K562 (cell line): ENCODE results near the gene SPDL1. TPM values are rescaled to one million over a fixed set of nuclear protein-coding genes. Genes with fewer than 3 reads are reported as not detected.
A peak's percentile ranks its signal among the peaks of the same experiment; 100 is the strongest.

Experiments
- ATAC-seq: fragments of 200-7000 bp; cut with Tn5 transposase; 3 replicates; pipeline ENCODE4 v1.9.1; 2020; ENCODE audit warnings: moderate library complexity
- BruUV-seq: library from RNA; stranded (reverse); fragments of 400-500 nt; replicated peaks from 2 replicates; lab custom pipeline; 2021; lab: Mats Ljungman, UMichigan
- CTCF ChIA-PET: fragments of 300-600 bp; formaldehyde crosslinking; extraction: SDS; loops from one replicate; lab custom pipeline; 2021; ENCODE audit warnings: low intra/inter-chr PET ratio; lab: Yijun Ruan, JAX
- POLR2A ChIA-PET: fragments of 300-600, 350-650 bp; sonication (Branson Sonifier 250); formaldehyde crosslinking; extraction: SDS; loops from one replicate; lab custom pipeline; 2021; ENCODE audit warnings: antibody characterized with exemption, inconsistent platforms; lab: Yijun Ruan, JAX
- DNase-seq, 4 experiments: peaks; one replicate each; pipeline versions ENCODE4 v3.0.0 to v3.0.0-alpha.2; 2011 to 2018; ENCODE audit warnings: low spot score in 3 of 4, mixed read lengths in 3 of 4; ENCODE audit errors: extremely low read depth in 1 of 4
- FAIRE-seq: peaks from 2 replicates; lab custom pipeline; 2011; peaks lifted over from hg19 to GRCh38; lab: Jason Lieb, UNC
- H2AFZ ChIP-seq: 2 replicates; pipeline ENCODE4 v1.6.0; 2011; ENCODE audit warnings: low read depth, low read length, control low read depth, inconsistent platforms
- H3K27ac ChIP-seq: fragments of 200-600 bp; 3 replicates; pipeline ENCODE4 v1.8.0; 2011; ENCODE audit warnings: low read depth, mild to moderate bottlenecking, control low read depth, inconsistent platforms, low read length, moderate library complexity, mixed read lengths; ENCODE audit errors: extremely low read depth
- H3K27me3 ChIP-seq, 2 experiments: fragments of 300-600 bp in 1 of 2; 2 replicates in 1 of 2; 3 replicates in 1 of 2; pipeline versions ENCODE4 v1.6.0 to v1.8.0; 2011; ENCODE audit warnings: inconsistent platforms in 2 of 2, low read length in 2 of 2, mild to moderate bottlenecking in 1 of 2, mixed read lengths in 1 of 2, moderate library complexity in 1 of 2; ENCODE audit not compliant: control insufficient read depth in 2 of 2, insufficient read depth in 2 of 2
- H3K36me3 ChIP-seq: fragments of 300-600 bp; 3 replicates; pipeline ENCODE4 v1.8.0; 2011; ENCODE audit warnings: mild to moderate bottlenecking, low read length, inconsistent platforms; ENCODE audit not compliant: control insufficient read depth, insufficient read depth
- H3K4me1 ChIP-seq, 2 experiments: fragments of 200-600 bp in 1 of 2; replicated peaks in 1 of 2; 2 replicates in 1 of 2; 3 replicates in 1 of 2; pipeline versions ENCODE4 v1.5.1 to v1.8.0; 2011; ENCODE audit warnings: inconsistent platforms in 2 of 2, low read length in 2 of 2, mild to moderate bottlenecking in 1 of 2, mixed read lengths in 1 of 2, moderate library complexity in 1 of 2; ENCODE audit not compliant: control insufficient read depth in 2 of 2, insufficient read depth in 2 of 2
- H3K4me2 ChIP-seq: 2 replicates; pipeline ENCODE4 v1.6.1; 2011; ENCODE audit warnings: low read length, control low read depth, inconsistent platforms, mixed read lengths; ENCODE audit not compliant: insufficient read depth
- H3K4me3 ChIP-seq: fragments of 200-600 bp; sonication (generic), shearing (Covaris generic); 2 replicates; pipeline ENCODE4 v1.5.1; 2016; ENCODE audit warnings: control low read depth, inconsistent platforms
- H3K79me2 ChIP-seq: fragments of 200-600 bp; 3 replicates; pipeline ENCODE4 v1.8.0; 2011; ENCODE audit warnings: low read length, inconsistent platforms; ENCODE audit not compliant: control insufficient read depth, insufficient read depth
- H3K9ac ChIP-seq, 2 experiments: 2 replicates each; pipeline versions ENCODE4 v1.6.0 to v1.6.1; 2011; ENCODE audit warnings: low read depth in 2 of 2, low read length in 2 of 2, control low read depth in 1 of 2, inconsistent platforms in 1 of 2, mild to moderate bottlenecking in 1 of 2, mixed read lengths in 1 of 2; ENCODE audit not compliant: insufficient read depth in 1 of 2
- H3K9me1 ChIP-seq: one replicate; pipeline ENCODE4 v1.6.0; 2011; ENCODE audit warnings: inconsistent platforms, mild to moderate bottlenecking, low read length, moderate library complexity; ENCODE audit not compliant: control insufficient read depth, insufficient read depth
- H3K9me3 ChIP-seq: replicated peaks from 2 replicates; pipeline ENCODE4 v1.5.1; 2011; ENCODE audit warnings: low read depth, low read length, inconsistent platforms; ENCODE audit not compliant: control insufficient read depth, insufficient read depth
- H4K20me1 ChIP-seq: replicated peaks from 2 replicates; pipeline ENCODE4 v1.6.1; 2011; ENCODE audit warnings: low read length, inconsistent platforms, mixed read lengths; ENCODE audit not compliant: control insufficient read depth, insufficient read depth
- EHMT2 ChIP-seq: fragments of 450-650 bp; IDR thresholded peaks from 2 replicates; pipeline ENCODE4 v1.6.1; 2018; ENCODE audit warnings: antibody characterized with exemption
- REST ChIP-seq, 2 experiments: fragments of 450-650 bp; formaldehyde crosslinking in 1 of 2; IDR thresholded peaks; 2 replicates each; pipeline versions ENCODE4 v1.4.0 to v1.6.1; 2014 to 2020; ENCODE audit warnings: mild to moderate bottlenecking in 2 of 2, borderline replicate concordance in 1 of 2, low read depth in 1 of 2
- ZNF354B ChIP-seq: fragments of 250-450 bp; sonication (Bioruptor Pico); IDR thresholded peaks from 2 replicates; pipeline ENCODE4 v1.4.0; 2020
- WGBS: fragments of 100-300 bp; shearing (Covaris generic); methylation state at CpG from one replicate; pipeline ENCODE4 v1.1.6; 2016; ENCODE audit warnings: low coverage, mixed read lengths; ENCODE audit not compliant: insufficient coverage; ENCODE audit errors: missing lambda C conversion rate; 5-methylcytosine and 5-hydroxymethylcytosine counted together
- in situ Hi-C: fragments of 300-500 bp; cut with MboI; formaldehyde crosslinking; loops from 4 replicates; pipeline ENCODE4 v1.15.0; 2018; ENCODE audit warnings: inconsistent platforms, mixed read lengths
- intact Hi-C: fragments of 100-400 bp; cut with micrococcal nuclease; formaldehyde crosslinking; loops from 2 replicates; pipeline ENCODE4 v1.14.2; 2022
- polyA plus RNA-seq, 8 experiments: library from polyadenylated mRNA; depleted of rRNA in 4 of 8; stranded (reverse) in 5 of 8; unstranded in 3 of 8; fragments of >200 nt; fragmentation: Nextera tagmentation in 2 of 8; fragmentation: Illumina TruSeq in 1 of 8; extraction: Ambion mirVana in 2 of 8; extraction: Trizol in 1 of 8; gene quantifications; 2 replicates each; pipeline versions ENCODE4 v1.2.1 to v1.2.3, GENCODE V29; 2011 to 2014; ENCODE audit warnings: inconsistent platforms in 1 of 8, missing spikeins in 1 of 8
- total RNA-seq, 7 experiments: library from RNA; depleted of rRNA in 6 of 7; stranded (reverse); fragments of >200 nt in 6 of 7; fragmentation: Illumina TruSeq in 2 of 7; extraction: Trizol in 2 of 7; gene quantifications; 2 replicates each; pipeline versions ENCODE4 v1.2.1 to v1.2.3, GENCODE V29; 2011 to 2021; ENCODE audit warnings: low replicate concordance in 1 of 7

The SPDL1 gene
- total and polyA plus RNA-seq, 9 of the 15 experiments (the other 6 are each of a cell fraction or from before 2014, with no cell fraction given), result 32.4 to 59.6 (median 49.0) TPM

- no peak overlapping the region for H3K4me2 ChIP-seq
- no peaks in the 10 kb centered on the region; the same call in 2 of the 3 replicates for H3K79me2 ChIP-seq
Observed at GRCh38 chr5:169641253-169641652, 57.7 kb downstream of the SPDL1 start.

More at GRCh38 chr5:169641253-169641652, 57.7 kb downstream of the SPDL1 start:
- in situ Hi-C loops, result no loop called here
- Histone ChIP-seq H3K4me1 (peaks cover 0 to 16% of the 10 kb centered on the region in 2 experiments; a peak in 3 of 5 replicates), H4K20me1 (no peaks in the 10 kb centered on the region), H2AFZ (no peak overlapping the region), H3K9me3 (peaks cover 6% of the 10 kb centered on the region; the same call in 1 of the 2 replicates), H3K9me1 (no peaks in the 10 kb centered on the region), H3K4me3 (no peak overlapping the region), H3K36me3 (no peaks in the 10 kb centered on the region; the same call in 2 of the 3 replicates), H3K27ac (no peak overlapping the region), H3K9ac (no peak overlapping the region), H3K27me3 (no peaks in the 10 kb centered on the region)
- 14% methylated on average over 6 of the region's 6 CpGs for WGBS
- DNase-seq, result no peak
- ATAC-seq, result no peak
- TF ChIP-seq EHMT2 (peak; percentile 42; the same call in 1 of the 2 replicates), REST (IDR thresholded peaks at IDR 0.05; ENCODE audit: borderline replicate concordance) (peak; percentile 91), REST (CRISPR knock-in tag; IDR thresholded peaks at IDR 0.05; ENCODE audit: low read depth) (peak; percentile 83), ZNF354B (no peak)
- FAIRE-seq, result no peak
- CTCF ChIA-PET, result no interaction called here
- intact Hi-C loops, result no loop called here
- POLR2A ChIA-PET, result no interaction called here
- BruUV-seq, result no TSS peak
